SH-SY5Y (cell line): ENCODE data around the gene PAPSS2.

Experiments used
- GATA2 ChIP-seq: IDR thresholded peaks from 2 replicates; pipeline ENCODE4 v1.6.1; 2011; ENCODE audit warnings: mild to moderate bottlenecking, low read depth, low read length
- GATA3 ChIP-seq: IDR thresholded peaks from 2 replicates; pipeline ENCODE4 v1.6.1; 2011; ENCODE audit warnings: low read depth, mild to moderate bottlenecking, low read length, moderate library complexity

GRCh38 chr10:87672551-87672950, 12.9 kb downstream of the PAPSS2 start:
- TF ChIP-seq GATA2 (no peak), GATA3 (no peak)
